DOHH2 (cell line): ENCODE data around the gene MYO1B.

ENCODE experiments used
- EZH2phosphoT487 ChIP-seq: fragments of 200-600 bp; sonication (generic); IDR thresholded peaks from 2 replicates; pipeline ENCODE4 v1.6.1; 2017; ENCODE audit warnings: borderline replicate concordance, mild to moderate bottlenecking, antibody characterized with exemption, low read length, moderate library complexity, mixed read lengths
- TF ChIP-seq, protein P1 (sequence below): fragments of 200-600 bp; sonication (generic); IDR thresholded peaks from one replicate; pipeline ENCODE4 v1.5.1; 2014; ENCODE audit warnings: antibody characterized with exemption, mild to moderate bottlenecking, low read depth, low read length; ENCODE audit not compliant: poor library complexity, severe bottlenecking

- TF ChIP-seq, protein P1, sequence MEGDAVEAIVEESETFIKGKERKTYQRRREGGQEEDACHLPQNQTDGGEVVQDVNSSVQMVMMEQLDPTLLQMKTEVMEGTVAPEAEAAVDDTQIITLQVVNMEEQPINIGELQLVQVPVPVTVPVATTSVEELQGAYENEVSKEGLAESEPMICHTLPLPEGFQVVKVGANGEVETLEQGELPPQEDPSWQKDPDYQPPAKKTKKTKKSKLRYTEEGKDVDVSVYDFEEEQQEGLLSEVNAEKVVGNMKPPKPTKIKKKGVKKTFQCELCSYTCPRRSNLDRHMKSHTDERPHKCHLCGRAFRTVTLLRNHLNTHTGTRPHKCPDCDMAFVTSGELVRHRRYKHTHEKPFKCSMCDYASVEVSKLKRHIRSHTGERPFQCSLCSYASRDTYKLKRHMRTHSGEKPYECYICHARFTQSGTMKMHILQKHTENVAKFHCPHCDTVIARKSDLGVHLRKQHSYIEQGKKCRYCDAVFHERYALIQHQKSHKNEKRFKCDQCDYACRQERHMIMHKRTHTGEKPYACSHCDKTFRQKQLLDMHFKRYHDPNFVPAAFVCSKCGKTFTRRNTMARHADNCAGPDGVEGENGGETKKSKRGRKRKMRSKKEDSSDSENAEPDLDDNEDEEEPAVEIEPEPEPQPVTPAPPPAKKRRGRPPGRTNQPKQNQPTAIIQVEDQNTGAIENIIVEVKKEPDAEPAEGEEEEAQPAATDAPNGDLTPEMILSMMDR: no peak
- TF ChIP-seq EZH2phosphoT487: no peak
Measured at GRCh38 chr2:191383486-191383885, 138.3 kb downstream of the MYO1B start.
